Ecto neural progenitor cell (in vitro differentiated cells): Measurements from ENCODE around the gene CFAP74.

Experiments used
- DNase-seq: peaks from one replicate; pipeline ENCODE4 v3.0.0-alpha.2; 2018; ENCODE audit warnings: low spot score

CFAP74 gene

DNA sequence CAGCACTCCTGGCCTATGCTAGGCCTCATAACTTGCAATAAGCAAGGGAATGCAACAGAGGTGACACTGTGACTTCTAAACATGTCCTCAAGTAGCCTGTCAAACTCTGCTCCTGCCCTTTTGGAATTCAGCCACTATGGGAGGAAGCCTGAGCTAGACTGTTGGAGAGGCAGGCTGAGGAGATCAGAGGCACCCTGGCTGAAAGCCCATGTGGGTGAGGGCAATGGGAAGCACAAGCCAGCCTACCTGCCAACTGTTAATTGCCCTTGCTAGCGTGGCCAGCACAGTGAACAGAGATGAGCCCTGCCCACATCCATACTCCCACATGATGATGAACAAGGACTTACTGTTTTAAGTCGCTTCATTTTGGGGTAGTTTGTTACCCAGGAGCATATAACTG, 130.4 kb downstream of the CFAP74 start:
- no peak for DNase-seq

DNA sequence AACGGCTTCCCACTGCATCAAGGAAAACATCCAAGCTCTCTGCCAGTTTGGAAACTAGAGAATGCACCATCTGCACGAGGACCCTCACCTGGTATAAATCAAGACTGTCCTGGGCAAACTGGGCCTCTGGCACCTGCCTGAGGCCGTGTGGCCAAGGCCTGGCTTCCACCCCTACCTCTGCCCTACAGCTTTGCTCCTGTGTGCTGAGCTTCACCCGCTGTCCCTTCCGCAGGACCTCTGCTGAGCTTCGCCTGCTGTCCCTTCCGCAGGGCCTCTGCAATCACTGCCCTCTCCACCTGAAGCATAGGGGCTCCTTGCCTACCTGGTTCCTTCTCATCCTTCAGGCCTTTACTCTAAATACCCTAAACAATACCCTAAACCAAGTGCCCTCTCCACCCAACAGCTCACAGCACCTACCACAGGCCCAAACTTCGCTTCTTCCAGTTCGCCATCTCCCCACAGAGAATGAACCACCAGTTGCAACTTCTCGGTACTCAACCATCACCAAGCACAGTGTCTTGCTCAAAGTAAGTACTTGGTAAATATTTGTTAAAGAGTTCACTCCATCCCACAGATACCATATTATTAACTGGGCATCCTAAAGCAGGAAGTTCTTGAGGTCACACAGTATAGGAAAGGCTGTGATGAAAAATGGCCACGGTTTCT, 131.1 kb downstream of the CFAP74 start:
- DNase-seq: no peak
